ENCODE results near the gene INPP4A.
A peak's percentile ranks its signal among the peaks of the same experiment; 100 is the strongest.

INPP4A gene

GRCh38 chr2:98548920-98549818 lies 104.5 kb downstream of the INPP4A start:
- Mint-ChIP-seq H3K9me3 (no peaks in the 10 kb centered on the region), H3K4me1 (ENCODE audit: low read depth) (peaks cover 61% of the 10 kb centered on the region), H3K27ac (no peak overlapping the region), H3K27me3 (no peaks in the 10 kb centered on the region), H3K36me3 (ENCODE audit: low read depth) (peaks cover 61% of the 10 kb centered on the region), H3K4me3 (no peak overlapping the region)

- Mint-ChIP-seq H3K36me3 (ENCODE audit: low read depth) (peaks cover 61% of the 10 kb centered on the region), H3K4me1 (ENCODE audit: low read depth) (peaks cover 61% of the 10 kb centered on the region), H3K27me3 (no peaks in the 10 kb centered on the region), H3K4me3 (no peak overlapping the region), H3K9me3 (no peaks in the 10 kb centered on the region), H3K27ac (no peak overlapping the region)
Measured at GRCh38 chr2:98550165-98550564, 105.5 kb downstream of the INPP4A start.

DNA sequence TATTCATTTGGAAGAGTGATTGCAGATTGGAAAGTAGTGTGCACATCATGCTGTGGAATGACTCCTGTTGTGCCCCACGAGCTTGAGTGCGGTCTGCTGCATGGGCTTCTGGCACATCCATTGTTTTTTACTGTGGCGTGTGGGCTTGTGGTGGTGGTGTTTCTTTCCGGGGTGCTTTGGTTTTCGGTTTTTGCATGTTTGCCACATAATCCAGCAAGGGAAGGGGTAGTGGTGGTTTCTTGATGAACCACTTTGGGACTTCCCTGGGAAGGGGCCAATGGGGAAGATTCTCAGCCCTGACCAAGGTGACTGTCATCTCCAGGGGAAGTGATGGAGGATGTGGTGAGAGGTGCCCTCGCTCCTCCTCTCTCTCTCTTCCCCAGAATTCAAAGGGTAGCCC lies 106.7 kb downstream of the INPP4A start:
- Mint-ChIP-seq H3K9me3 (no peaks in the 10 kb centered on the region), H3K4me3 (peak overlapping the region; percentile 70), H3K27me3 (no peaks in the 10 kb centered on the region), H3K27ac (peak overlapping the region; percentile 94), H3K4me1 (ENCODE audit: low read depth) (peaks cover 67% of the 10 kb centered on the region), H3K36me3 (ENCODE audit: low read depth) (peaks cover 58% of the 10 kb centered on the region)

DNA sequence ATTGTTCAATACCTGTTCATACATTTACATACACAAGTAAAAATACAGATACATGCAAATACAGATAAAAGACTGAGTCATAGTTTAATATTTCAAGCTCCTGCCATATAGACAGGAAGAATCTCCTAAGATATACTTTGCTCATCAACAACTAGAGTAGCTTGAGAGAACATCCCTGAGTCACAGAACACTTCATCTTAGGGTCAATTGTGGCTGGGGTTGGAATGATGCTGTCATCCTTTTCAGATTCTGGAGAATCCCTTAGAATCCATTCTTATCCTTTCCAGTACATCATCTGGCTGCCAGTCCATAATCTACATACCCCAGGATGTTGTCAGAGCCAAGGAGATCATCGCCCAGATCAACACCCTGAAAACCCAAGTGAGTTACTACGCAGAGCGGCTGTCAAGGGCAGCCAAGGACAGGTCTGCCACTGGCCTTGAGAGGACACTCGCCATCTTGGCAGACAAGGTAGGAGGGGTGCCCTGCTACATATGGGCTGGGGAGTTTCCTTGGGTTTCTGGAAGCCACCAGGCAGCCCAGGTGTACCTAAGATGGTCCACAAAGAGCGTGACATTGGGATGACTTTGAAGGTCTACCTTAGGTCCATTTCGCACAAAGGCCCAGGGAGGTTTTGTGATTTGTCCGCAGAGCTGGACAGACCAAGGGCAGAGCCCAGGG lies 108.0 kb downstream of the INPP4A start:
- peak overlapping the region; percentile 94 for H3K27ac Mint-ChIP-seq
- H3K4me3 Mint-ChIP-seq = no peak overlapping the region
- H3K9me3 Mint-ChIP-seq = no peaks in the 10 kb centered on the region
- no peaks in the 10 kb centered on the region for H3K27me3 Mint-ChIP-seq
- peaks cover 51% of the 10 kb centered on the region for H3K36me3 Mint-ChIP-seq (ENCODE audit: low read depth)
- H3K4me1 Mint-ChIP-seq (ENCODE audit: low read depth) = peaks cover 69% of the 10 kb centered on the region

- H3K27ac Mint-ChIP-seq = no peak overlapping the region
- peaks cover 70% of the 10 kb centered on the region for H3K4me1 Mint-ChIP-seq (ENCODE audit: low read depth)
- peaks cover 51% of the 10 kb centered on the region for H3K36me3 Mint-ChIP-seq (ENCODE audit: low read depth)
- H3K9me3 Mint-ChIP-seq = no peaks in the 10 kb centered on the region
- H3K4me3 Mint-ChIP-seq = no peak overlapping the region
- H3K27me3 Mint-ChIP-seq = no peaks in the 10 kb centered on the region
Measured at GRCh38 chr2:98554116-98554861, 109.6 kb downstream of the INPP4A start.

- no peaks in the 10 kb centered on the region for H3K27me3 Mint-ChIP-seq
- peak overlapping the region; percentile 24 for H3K27ac Mint-ChIP-seq
- H3K4me1 Mint-ChIP-seq (ENCODE audit: low read depth) = peaks cover 65% of the 10 kb centered on the region
- peaks cover 47% of the 10 kb centered on the region for H3K36me3 Mint-ChIP-seq (ENCODE audit: low read depth)
- no peaks in the 10 kb centered on the region for H3K9me3 Mint-ChIP-seq
- H3K4me3 Mint-ChIP-seq = no peak overlapping the region
Measured at GRCh38 chr2:98555696-98556095, 111.0 kb downstream of the INPP4A start.

GRCh38 chr2:98556344-98557033 lies 111.8 kb downstream of the INPP4A start:
- H3K36me3 Mint-ChIP-seq (ENCODE audit: low read depth) = peaks cover 48% of the 10 kb centered on the region
- no peak overlapping the region for H3K4me3 Mint-ChIP-seq
- no peaks in the 10 kb centered on the region for H3K9me3 Mint-ChIP-seq
- H3K4me1 Mint-ChIP-seq (ENCODE audit: low read depth) = peaks cover 57% of the 10 kb centered on the region
- H3K27me3 Mint-ChIP-seq = no peaks in the 10 kb centered on the region
- H3K27ac Mint-ChIP-seq = peak overlapping the region; percentile 31

DNA sequence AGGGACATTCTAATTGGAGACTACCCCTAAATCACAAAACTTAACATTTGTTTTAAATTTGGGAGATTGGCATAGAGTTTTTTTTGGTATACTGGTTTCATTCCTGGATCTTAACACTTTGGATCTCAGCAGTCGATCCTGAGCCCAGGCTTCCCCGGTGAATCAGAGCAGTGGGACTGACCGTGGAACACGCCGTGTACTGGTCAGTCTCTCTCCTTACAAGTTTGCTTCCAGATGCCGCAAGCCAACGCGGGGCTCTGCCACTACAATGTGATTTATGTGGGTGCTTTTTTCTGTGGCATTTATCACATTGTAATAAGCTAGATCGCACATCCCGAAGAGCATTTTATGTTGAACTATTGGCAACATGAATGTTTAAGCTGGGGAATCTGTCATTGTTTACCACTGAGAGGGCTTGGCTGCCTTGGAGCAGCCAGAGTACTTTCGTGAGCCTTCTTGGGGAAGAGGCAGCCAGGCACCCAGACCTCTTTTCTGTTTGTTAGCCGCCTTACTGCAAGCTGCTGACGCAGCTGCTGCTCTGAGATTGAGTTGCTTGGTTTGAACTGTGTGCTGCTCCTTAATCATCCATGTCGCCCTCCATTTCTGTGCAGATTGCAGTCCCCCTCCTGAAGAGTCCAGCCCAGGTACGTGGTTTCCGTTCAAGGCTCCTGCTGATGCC lies 114.3 kb downstream of the INPP4A start:
- Mint-ChIP-seq H3K27ac (no peak overlapping the region), H3K27me3 (no peaks in the 10 kb centered on the region), H3K36me3 (ENCODE audit: low read depth) (peaks cover 34% of the 10 kb centered on the region), H3K4me1 (ENCODE audit: low read depth) (peaks cover 40% of the 10 kb centered on the region), H3K4me3 (no peak overlapping the region), H3K9me3 (no peaks in the 10 kb centered on the region)

DNA sequence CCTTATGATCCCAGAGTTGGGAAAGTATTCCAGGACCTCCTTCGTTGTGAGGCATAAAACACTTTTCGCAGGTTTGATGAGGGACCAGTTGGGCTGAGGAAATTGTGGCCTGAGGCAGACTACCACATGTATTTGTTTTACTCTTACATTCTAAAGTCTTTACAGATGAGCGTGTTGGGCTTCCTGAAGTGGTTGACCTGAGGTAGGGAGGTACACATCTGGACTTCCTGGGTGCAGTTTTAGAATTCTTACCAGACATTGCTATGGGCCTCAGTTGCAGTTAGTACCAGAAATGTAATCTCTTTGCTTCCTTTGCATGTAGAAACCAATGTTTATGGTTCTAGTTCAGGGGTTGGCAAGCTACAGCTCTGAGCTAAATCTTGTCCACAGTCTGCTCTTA lies 114.9 kb downstream of the INPP4A start:
- no peaks in the 10 kb centered on the region for H3K27me3 Mint-ChIP-seq
- H3K27ac Mint-ChIP-seq = no peak overlapping the region
- peaks cover 32% of the 10 kb centered on the region for H3K36me3 Mint-ChIP-seq (ENCODE audit: low read depth)
- peaks cover 40% of the 10 kb centered on the region for H3K4me1 Mint-ChIP-seq (ENCODE audit: low read depth)
- H3K4me3 Mint-ChIP-seq = no peak overlapping the region
- no peaks in the 10 kb centered on the region for H3K9me3 Mint-ChIP-seq

DNA sequence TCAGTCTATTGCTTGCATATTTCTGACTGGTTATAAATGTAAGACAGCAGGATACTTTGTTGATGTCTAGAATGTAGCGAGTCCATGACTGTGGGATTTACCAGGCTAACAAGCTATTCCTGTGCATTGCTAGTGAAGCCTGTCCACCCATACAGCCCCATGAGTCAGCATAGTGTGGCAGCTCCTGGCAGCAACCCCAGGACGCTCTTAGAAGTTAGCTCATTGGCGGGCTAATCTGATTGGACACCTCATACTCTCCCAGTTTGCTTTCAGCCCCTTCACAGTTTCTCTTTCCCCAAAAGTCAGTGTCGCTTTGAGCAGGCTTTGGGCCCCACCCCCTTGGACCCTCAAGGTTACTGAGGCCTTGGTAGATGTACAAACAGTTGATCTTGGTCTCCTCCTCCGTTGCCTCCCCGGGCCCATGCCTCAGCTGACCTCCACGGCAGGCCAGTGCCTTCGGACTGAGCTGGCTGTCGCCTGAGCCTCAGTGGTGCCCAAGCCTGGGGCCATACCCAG lies 115.7 kb downstream of the INPP4A start:
- Mint-ChIP-seq H3K4me3 (no peak overlapping the region), H3K27ac (peak overlapping the region; percentile 23), H3K36me3 (ENCODE audit: low read depth) (peaks cover 26% of the 10 kb centered on the region), H3K4me1 (ENCODE audit: low read depth) (peaks cover 40% of the 10 kb centered on the region), H3K27me3 (no peaks in the 10 kb centered on the region), H3K9me3 (no peaks in the 10 kb centered on the region)

- no peaks in the 10 kb centered on the region for H3K27me3 Mint-ChIP-seq
- H3K9me3 Mint-ChIP-seq = no peaks in the 10 kb centered on the region
- peaks cover 38% of the 10 kb centered on the region for H3K4me1 Mint-ChIP-seq (ENCODE audit: low read depth)
- no peak overlapping the region for H3K4me3 Mint-ChIP-seq
- H3K27ac Mint-ChIP-seq = peak overlapping the region; percentile 47
- H3K36me3 Mint-ChIP-seq (ENCODE audit: low read depth) = peaks cover 23% of the 10 kb centered on the region
Measured at GRCh38 chr2:98561018-98561417, 116.4 kb downstream of the INPP4A start.

DNA sequence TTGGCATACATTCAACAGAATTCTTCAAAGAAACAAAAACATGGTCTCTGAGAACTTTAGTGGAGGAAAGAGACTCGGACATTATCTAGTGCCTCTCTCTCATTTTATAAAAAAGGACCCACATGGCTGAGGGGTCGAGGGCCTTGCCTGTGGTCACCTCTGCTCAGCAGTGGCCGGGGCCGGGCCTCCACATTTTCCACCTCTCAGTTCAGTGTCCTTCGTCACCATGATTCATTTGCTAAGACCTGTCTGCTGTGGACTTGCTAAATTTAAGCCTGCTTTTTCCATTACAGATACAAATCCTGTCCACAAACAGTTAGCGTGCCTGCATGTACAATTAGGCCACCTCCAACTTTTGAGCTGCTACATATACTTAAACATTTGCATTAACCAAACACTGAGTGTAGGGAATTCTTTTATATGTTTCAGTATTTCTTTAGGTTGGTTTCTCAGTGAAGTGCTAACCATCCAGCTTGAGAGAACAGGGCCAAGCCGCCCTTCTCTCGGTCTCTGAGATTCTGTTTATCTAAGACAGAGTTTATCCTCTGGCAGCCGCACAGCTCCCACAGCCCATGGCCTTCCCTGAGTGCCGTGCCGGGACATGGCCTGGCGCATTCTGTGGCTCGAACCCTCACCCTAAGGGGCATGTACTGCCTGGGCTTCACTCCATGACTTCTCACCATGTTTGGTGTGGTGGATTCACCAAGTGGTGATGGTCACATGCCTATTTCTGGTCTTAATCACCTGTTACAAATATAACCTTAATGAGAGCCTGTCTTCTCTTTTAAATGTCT lies 117.4 kb downstream of the INPP4A start:
- no peak overlapping the region for H3K4me3 Mint-ChIP-seq
- no peak overlapping the region for H3K27ac Mint-ChIP-seq
- no peaks in the 10 kb centered on the region for H3K27me3 Mint-ChIP-seq
- H3K9me3 Mint-ChIP-seq = no peaks in the 10 kb centered on the region
- peaks cover 24% of the 10 kb centered on the region for H3K36me3 Mint-ChIP-seq (ENCODE audit: low read depth)
- peaks cover 27% of the 10 kb centered on the region for H3K4me1 Mint-ChIP-seq (ENCODE audit: low read depth)

GRCh38 chr2:98563394-98563793 lies 118.7 kb downstream of the INPP4A start:
- Mint-ChIP-seq H3K9me3 (no peaks in the 10 kb centered on the region), H3K4me1 (ENCODE audit: low read depth) (peaks cover 18% of the 10 kb centered on the region), H3K27me3 (no peaks in the 10 kb centered on the region), H3K36me3 (ENCODE audit: low read depth) (peaks cover 28% of the 10 kb centered on the region), H3K27ac (no peak overlapping the region), H3K4me3 (no peak overlapping the region)
